Retinal pigment epithelial cell (primary cell): ENCODE measurements around the gene TWNK.

Experiments
- DNase-seq: peaks from one replicate; pipeline ENCODE4 v3.0.0-alpha.2; 2010; ENCODE audit warnings: low read depth
- H3K4me3 ChIP-seq: 2 replicates; pipeline ENCODE4 v1.5.1; 2011; ENCODE audit warnings: mild to moderate bottlenecking, low read length, control low read depth, moderate library complexity
- CTCF ChIP-seq: conservative IDR thresholded peaks from 2 replicates; pipeline ENCODE4 v1.5.1; 2011; ENCODE audit warnings: low read depth, low read length, control low read depth, inconsistent platforms

The TWNK gene

GRCh38 chr10:100976906-100977305 lies 10.4 kb upstream of the TWNK start:
- no peak for DNase-seq
- TF ChIP-seq CTCF = no peak
- no peak overlapping the region for H3K4me3 ChIP-seq

- no peak for TF ChIP-seq CTCF
- no peak overlapping the region for H3K4me3 ChIP-seq
- DNase-seq = no peak
These were observed 9.9 kb upstream of the TWNK start for GRCh38 chr10:100977436-100977835.

- DNase-seq = no peak
- H3K4me3 ChIP-seq = no peak overlapping the region
- TF ChIP-seq CTCF = no peak
These were observed 9.0 kb upstream of the TWNK start for GRCh38 chr10:100978121-100978900.

DNA sequence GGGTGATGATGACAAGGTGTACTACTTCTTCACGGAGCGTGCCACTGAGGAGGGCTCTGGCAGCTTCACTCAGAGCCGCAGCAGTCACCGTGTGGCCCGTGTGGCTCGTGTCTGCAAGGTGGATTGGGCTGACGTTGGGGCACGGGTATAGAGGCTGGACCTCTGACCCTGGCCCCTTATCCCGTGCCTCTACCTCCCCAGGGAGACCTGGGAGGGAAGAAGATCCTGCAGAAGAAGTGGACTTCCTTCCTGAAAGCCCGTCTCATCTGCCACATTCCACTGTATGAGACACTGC lies 8.5 kb upstream of the TWNK start:
- no peak overlapping the region for H3K4me3 ChIP-seq
- no peak for TF ChIP-seq CTCF

GRCh38 chr10:100979791-100980272 lies 7.5 kb upstream of the TWNK start:
- no peak overlapping the region for H3K4me3 ChIP-seq
- no peak for TF ChIP-seq CTCF
- DNase-seq = no peak

More for the DNA sequence above, 8.5 kb upstream of the TWNK start:
- no peak for DNase-seq

GRCh38 chr10:100980311-100980710 lies 7.0 kb upstream of the TWNK start:
- TF ChIP-seq CTCF = no peak
- H3K4me3 ChIP-seq = no peak overlapping the region
- no peak for DNase-seq

- DNase-seq = no peak
- H3K4me3 ChIP-seq = no peak overlapping the region
- TF ChIP-seq CTCF = no peak
These were observed 6.6 kb upstream of the TWNK start for GRCh38 chr10:100980711-100981110.
